ENCODE results near the gene DNAJC3. TPM values are rescaled to one million over a fixed set of nuclear protein-coding genes. Genes with fewer than 3 reads are reported as not detected.
"Not testable (repeated sequence)": the region's sequence is repeated elsewhere in the genome, so short reads cannot be mapped to it uniquely, and the experiment has no call there.

The DNAJC3 gene
- polyA plus RNA-seq, 1 donor: 15.8 TPM

DNA sequence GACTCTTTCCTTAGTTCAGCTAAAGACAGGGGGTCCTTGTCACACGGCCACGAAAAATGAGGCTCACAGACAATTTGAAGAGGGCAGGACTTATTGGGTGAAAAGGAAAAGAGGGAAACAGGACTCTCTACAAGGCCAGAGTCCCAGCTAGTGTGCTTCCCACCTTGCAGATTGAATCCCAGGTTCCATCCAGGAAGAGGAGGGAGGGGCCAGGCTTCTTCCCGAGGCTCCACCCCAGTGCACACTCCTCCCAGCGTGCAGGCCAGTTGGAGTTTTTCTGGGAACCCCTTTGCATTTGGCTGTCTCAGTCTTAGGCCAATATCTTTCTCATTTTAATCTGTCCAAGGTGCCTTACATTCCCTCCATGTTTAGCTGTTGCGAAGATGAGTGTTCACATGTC lies 106.8 kb downstream of the DNAJC3 start:
- DNase-seq: no peak

DNA sequence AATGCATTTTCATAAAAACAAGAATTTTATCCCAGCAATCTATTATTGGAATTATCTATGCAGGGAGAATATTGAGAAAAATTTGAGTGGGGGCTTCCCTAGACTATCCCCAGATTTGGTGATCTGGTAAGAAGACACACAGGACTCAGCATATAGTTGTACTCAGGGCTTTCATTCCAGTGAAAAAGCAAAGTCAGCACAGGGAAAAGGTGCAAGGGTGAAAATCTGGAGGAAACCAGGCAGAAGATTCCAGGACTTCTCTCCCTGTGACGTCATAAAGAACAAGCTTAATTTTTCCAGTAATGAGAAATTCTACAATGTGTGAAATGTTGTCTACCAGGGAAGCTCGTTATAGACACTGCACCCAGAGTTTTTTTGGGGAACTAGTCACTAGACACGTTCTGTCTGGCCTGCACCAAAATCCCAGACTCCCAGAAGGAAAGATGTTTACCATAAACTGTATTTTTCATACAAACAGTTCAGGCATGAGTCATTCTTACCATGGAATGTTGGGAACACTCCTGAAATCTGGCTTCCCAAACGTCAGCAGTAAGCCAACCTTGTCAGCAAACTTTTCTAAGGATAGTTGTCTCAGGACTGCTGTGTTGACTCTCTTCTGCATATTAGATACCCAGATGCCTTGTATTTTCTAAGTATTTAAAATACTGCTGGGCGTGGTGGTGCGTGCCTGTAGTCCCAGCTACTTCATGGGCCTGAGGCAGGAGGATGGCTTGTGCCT lies 107.4 kb downstream of the DNAJC3 start:
- DNase-seq: peak; percentile 50

DNA sequence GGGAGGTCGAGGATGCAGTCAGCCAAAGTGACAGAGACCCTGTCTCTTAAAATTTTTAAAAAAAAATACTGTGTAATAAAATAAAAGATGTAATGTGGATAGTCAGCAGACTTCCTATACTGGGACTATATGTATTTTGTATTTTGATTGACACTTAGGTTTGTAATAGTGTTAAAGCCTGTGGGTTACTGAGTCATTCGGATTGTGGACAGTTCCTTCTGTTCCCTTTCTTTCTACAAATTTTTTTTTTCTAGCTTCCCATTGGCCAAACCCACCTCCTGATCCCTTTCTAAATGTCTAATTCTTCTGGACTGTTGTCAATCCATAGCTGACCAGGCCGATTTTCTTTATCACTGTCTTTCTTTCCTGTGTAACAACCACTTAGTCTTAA lies 108.0 kb downstream of the DNAJC3 start:
- no peak for DNase-seq

DNA sequence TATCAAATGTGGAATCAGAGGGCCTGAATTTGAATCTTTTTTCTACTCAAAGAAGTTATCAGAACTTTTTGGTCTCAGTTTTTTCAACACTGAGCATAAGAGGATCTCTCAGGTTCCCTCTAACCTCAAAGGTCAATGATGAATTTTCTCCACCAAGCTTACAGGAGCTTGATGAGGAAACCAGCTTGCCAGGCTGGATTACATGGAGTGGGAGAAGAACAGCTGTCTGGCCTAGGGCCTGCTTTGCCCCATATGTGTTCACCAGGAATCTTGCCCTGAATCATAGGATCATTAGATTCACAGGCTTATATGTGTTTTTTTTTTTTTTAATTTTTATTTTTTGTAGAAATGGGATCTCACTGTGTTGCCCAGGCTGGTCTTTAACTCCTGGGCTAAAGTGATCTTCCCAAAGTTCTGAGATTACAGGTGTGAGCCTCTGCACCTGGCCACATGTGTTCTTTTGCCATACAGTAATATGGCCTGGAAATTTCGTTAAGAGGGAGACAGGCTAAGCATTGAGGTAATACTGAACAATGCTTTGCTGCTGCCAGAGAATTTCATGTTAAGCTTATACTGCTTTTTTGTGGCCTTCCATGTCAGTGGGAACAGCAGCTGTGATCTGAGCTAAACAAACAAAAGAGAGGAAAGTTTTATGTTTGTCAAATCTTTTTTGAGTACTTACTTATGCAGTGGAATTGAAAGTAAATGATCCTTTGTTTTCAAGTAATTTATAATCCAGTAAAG lies 110.6 kb downstream of the DNAJC3 start:
- no peak for DNase-seq

DNA sequence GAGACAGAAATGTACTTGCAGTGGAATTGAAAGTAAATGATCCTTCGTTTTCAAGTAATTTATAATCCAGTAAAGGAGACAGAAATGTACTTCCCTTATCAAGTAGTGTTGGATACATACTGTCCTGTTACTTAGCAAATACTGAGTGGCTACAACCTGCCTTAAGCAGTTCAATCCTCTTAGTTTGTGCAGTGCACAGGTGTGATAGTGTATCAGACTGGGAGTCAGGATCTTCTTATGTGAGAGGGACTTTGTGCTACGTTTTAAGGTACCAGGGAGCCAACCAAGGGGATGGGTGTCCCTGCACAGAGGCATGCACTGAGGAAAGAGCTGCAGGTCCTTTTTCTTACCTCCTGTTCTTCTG lies 111.1 kb downstream of the DNAJC3 start:
- no peak for DNase-seq

- not testable (repeated sequence) for DNase-seq
Observed at GRCh38 chr13:95789315-95789714, 112.4 kb downstream of the DNAJC3 start.

DNA sequence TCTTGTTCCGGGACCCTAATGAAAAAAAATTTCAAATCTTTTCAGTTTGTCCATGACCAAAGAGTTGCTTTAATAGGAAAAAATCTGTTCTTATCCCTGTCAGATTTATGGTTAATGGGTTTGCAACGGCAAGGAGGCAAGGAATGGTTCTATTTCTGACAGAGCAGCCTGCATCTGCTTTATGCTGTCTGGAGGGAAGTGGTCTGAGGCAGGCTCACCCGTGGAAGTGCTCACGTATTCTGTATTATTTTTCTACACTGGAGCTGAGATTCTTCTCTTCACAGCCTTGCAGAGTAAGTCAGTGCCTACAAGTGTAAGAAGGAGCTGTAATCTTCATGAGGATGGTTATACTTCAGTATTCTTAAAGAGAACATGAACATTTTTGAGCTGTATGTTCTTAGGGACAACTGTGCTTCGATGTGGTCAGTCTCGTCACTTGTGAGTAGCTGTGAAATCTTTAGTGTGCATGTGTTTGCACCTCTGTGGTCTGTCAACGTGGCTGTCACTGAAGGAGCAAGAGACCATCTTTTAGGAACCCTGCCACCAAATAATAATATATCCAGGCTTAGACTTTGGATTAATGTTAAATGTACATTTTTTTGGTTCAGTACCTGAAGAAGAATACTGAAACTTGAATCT lies 114.3 kb downstream of the DNAJC3 start:
- DNase-seq: no peak

DNA sequence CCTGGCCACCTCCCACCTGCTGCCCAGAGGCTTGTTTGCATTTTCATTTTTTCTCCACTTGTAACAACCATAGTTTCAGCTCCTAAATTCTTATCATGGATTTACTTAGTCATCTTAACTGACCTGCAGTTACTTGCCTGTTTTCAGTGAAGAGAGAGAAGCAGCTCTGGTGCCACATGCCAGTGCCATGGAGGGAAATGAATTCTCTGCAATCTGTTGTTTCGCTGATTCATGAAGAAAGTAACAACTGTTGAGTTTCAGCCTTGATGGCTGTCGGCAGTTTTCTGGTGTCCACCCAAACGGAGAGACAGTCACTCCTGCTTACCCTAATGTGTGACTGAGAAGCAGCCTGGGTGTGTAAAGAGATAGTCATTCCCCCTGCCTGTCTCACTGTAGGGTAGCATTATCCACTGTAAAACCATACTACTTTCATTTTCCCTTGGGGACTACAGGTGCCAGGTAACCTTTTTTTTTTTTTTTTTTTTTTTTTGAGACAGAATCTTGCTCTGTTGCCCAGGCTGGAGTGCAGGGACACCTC lies 116.1 kb downstream of the DNAJC3 start:
- DNase-seq: no peak

GRCh38 chr13:95793781-95794180 lies 116.8 kb downstream of the DNAJC3 start:
- no peak for DNase-seq

- DNase-seq: no peak
Observed at GRCh38 chr13:95797016-95797415, 120.1 kb downstream of the DNAJC3 start.

DNA sequence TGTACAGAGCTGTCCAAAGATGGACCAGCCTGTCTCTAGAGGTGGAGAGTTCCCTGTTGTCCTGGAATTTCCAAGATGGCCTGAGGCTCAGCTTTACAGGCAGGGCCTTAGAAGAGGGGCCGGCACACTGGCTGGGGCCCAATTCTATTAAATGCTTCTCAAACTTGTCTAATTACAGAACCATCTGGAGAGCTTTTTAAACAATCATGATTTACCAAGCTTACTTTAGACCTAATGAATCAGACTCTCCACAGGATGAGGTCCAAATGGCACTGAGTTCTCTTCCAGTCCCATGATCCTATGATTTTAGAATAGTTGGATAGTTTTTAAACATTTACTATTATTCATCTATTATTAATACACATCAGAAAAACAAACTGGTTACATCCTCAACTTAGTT lies 123.5 kb downstream of the DNAJC3 start:
- no peak for DNase-seq

DNA sequence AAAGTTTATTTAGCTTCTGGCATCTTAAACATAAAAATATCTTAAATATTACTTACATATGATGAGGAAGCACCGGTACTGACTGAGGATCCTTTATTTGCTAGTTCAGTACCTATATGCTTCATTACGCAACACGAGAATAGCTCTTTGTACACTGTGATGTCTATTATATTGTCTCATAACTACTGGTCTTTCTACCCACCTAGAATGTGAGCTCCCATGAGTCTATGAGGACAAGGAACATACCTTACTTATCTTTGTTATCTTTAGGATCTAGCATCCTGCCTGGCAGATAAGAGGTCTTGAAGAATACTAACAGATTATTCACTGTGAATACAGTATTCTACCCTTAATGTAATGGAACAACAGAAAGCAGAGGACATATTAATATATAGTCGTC lies 124.9 kb downstream of the DNAJC3 start:
- DNase-seq: no peak

DNA sequence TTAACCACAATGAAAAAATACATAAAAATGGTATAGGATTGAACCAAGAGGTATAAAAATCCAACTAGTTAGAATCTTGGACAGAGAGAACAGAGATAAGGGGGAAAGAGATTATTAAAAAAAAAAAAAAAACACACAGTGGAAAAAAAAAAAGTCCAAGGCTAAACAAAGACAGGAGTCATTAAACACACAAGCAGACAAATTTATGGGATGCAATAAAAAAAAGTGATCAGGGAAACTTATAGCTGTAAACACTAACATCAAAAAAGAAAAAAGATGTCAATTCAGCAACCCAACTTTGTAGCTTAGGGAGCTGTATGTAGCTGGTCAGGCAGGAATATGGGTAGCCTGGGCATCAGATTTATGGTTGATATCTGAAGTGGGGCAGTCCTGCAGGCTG lies 129.0 kb downstream of the DNAJC3 start:
- no peak for DNase-seq

DNA sequence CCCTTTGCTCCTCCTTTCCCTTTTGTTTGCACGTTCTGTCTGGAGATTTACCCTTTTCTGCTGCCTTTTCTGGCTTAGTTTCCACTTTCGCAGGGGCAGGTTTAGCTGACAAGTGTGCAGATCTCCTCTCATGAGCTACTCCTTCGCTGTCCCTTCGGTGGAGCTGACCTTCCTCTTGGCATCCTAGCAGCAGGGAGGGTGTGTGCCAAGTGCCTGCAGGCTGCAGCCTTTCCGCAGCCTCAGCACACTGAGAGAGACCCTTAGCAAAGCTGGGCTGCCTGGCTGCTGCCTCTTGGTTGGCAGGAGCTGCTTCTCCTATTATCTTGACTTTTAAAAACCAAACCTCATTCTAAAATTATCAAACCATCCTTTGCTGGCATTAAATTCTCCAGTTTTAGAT lies 132.5 kb downstream of the DNAJC3 start:
- DNase-seq: no peak

GRCh38 chr13:95813139-95813538 lies 136.2 kb downstream of the DNAJC3 start:
- DNase-seq: no peak

DNA sequence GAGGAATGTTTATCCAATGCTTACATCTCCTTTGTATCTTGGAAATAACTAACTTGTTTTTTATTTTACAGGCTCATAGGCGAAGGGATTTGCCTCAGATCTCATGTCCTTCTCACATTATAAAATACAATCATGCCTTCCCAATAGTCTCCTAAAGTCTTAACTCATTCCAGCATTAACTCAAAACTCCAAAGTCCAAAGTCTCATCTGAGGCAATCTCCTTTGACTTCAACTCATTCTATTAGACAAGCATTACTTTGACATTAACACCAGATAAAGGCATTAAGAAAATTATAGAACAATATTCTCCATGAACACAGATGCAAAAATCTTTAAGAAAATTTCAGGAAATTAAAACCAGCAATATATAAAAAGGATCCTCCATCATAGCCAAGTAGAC lies 137.6 kb downstream of the DNAJC3 start:
- no peak for DNase-seq

GRCh38 chr13:95822303-95822702 lies 145.4 kb downstream of the DNAJC3 start:
- DNase-seq: no peak

DNA sequence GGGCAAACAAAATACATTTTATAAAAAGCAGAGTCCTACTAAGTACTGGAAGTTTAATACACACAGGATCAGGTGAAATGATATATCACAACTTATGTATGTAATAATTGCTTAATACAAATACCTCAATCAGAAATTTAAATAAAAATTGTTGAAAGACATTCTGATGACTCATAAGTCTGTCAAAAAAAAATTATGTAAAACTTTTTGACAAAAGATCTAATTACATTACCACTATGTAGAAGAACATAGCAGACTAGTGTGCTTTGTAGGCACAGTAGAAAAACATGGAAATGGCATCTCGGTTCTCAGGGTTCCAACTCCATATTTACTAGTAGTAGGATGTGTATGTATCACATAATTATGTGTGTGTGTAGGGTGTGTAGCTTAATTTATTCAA lies 156.2 kb downstream of the DNAJC3 start:
- no peak for DNase-seq

DNA sequence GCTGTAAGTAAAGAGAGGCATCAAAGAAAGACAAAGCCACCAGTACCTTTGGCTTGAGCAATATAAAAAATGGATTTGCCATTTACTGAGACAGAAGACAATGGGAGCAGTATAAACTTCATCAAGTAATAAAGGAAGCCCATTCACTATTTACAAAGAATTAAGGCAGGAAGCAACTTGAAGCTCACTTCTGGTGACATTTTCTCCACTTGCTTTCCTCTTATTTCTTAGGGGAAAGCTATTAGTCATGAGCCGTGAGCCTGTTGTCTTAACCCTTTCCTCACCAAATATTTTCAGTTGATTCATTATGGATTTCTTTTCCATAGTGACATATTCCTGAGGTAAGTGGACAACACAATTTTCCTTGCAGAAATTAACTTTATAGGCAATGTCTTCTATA lies 156.8 kb downstream of the DNAJC3 start:
- DNase-seq: no peak

DNA sequence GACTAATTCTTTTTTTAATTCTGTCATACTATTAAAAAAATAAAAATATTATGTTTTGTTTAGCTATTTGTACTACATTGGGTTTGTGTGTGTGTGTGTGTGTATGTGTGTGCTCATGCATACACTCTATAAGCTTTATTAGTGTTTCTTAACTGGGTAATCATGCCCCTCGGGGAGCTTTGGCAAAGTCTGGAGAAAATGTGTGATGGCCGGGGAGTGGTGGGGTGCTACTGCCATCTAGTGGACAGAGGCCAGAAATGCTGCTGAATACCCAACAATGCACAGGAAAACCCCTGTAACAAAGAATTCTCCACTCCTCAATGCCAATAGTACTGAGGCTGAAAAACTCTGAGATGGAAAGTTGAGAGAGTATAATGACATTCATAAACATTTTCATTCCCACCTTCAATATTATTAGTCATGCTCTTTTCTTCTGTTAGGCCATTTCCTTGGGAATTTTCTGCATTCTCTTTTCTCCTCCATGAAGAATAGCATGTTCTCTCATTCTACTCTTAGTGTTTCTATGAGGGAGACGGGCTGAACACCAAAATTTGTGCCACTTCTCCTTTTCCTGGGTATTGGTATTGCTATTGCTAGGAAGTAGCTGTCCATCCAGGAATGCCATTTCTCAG lies 157.3 kb downstream of the DNAJC3 start:
- peak; percentile 65 for DNase-seq

DNA sequence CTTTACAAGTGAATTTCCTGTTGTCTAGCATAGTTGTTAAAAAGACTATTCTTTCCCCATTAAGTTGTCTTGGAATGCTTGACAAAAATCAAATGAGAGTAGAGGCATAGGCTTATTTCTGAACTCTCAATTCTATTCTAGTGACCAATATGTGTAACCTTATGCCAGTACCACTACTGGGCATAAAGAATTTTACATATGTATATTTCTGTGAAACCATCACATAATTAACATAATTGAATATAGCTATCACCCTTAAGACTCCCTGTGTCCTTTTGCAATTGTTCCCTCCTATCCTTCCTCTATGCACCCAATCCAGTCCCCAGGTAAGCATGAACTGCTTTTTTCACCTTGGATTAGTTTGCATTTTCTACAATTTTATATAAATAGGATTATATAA lies 165.0 kb downstream of the DNAJC3 start:
- DNase-seq: no peak

DNA sequence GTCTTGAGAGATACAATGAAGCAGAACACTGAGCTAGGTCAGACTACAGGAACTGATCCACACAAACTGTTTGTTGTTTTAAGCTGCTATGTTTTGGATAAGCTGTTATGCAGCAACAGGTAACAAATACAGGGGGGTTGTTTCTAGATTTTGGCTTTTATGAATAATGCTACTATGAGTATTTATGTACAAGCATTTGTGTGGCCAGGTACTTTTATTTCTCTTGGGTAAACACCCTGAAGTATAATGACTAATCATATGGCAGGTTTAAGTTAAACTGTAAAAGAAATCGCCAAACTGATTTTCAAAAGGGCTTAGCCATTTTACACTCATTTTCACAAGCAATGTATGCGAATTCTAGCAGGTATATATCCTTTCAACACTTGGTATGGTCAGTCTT lies 166.0 kb downstream of the DNAJC3 start:
- DNase-seq: no peak
